ENCODE data around the gene GPX4. TPM values are rescaled to one million over a fixed set of nuclear protein-coding genes. Genes with fewer than 3 reads are reported as not detected.

The GPX4 gene
- total and polyA plus RNA-seq, 10 of the 15 experiments (the other 5 are each of a cell fraction or from before 2014, with no cell fraction given) = 33.3 to 749 (median 297) TPM

- SMC1A ChIA-PET (ENCODE audit: uncharacterized antibody, unreplicated experiment) = no interaction called here
- WGBS (ENCODE audit: insufficient coverage, insufficient replicate concordance, low lambda C conversion rate, missing lambda C conversion rate) = 90% methylated on average over 12 of the region's 18 CpGs
- peaks cover 38% of the 10 kb centered on the region for H3K79me2 ChIP-seq (ENCODE audit: control insufficient read depth, insufficient read depth, low read length)
- RAD21 ChIA-PET (ENCODE audit: unreplicated experiment) = interaction anchor here (1.3 kb wide), 3 partner anchors 15 to 64 kb away, joined by 3 to 7 read pairs (median 5); no protein-coding TSS in a partner anchor
- CTCF ChIA-PET = no interaction called here
- no peaks in the 10 kb centered on the region for H3K27me3 ChIP-seq (replicated peaks in 1 of 2; ENCODE audit: control insufficient read depth in 2 of 2, insufficient read depth in 2 of 2, low read length in 1 of 2)
- DNase-seq (ENCODE audit: low read depth, low spot score) = no peak
- POLR2A ChIA-PET = interaction anchor here (0.6 to 1.7 kb wide), 2 partner anchors 45 to 111 kb away, joined by 4 read pairs; partner anchors contain the start of gene SBNO2
- no peak for ATAC-seq
- TF ChIP-seq STAT3 (IDR thresholded peaks at IDR 0.05; ENCODE audit: low read depth, low read length) (no peak), EZH2 (IDR thresholded peaks at IDR 0.05; ENCODE audit: borderline replicate concordance, control insufficient read depth, low read depth, low read length) (no peak), SREBF2 (IDR thresholded peaks at IDR 0.05; ENCODE audit: low read length) (no peak), ZZZ3 (IDR thresholded peaks at IDR 0.05; ENCODE audit: control insufficient read depth, insufficient read length, low read depth) (no peak), PAX8 (IDR thresholded peaks at IDR 0.05) (no peak)
- peaks cover 3 to 21% of the 10 kb centered on the region in 2 experiments; a peak in 3 of 4 replicates for H3K36me3 ChIP-seq (ENCODE audit: control insufficient read depth in 2 of 2, insufficient read depth in 2 of 2, low read length in 1 of 2)
- H2AFZ ChIP-seq (ENCODE audit: control insufficient read depth, low read depth, low read length) = no peak overlapping the region
- H3K4me2 ChIP-seq (ENCODE audit: control insufficient read depth, insufficient read depth) = no peak overlapping the region
- H3K27ac ChIP-seq (ENCODE audit: control insufficient read depth, insufficient read depth) = no peak overlapping the region
- peaks cover 27% of the 10 kb centered on the region for H3K4me1 ChIP-seq (ENCODE audit: control insufficient read depth, insufficient read depth, low read length)
- H3K9ac ChIP-seq (ENCODE audit: control insufficient read depth, insufficient read depth, low read length) = no peak overlapping the region
- H3K9me3 ChIP-seq (replicated peaks; ENCODE audit: control insufficient read depth, insufficient read depth, low read length) = no peaks in the 10 kb centered on the region
- no TSS peak for BruUV-seq (replicated peaks)
- intact Hi-C loops (cut with micrococcal nuclease; ENCODE audit: unreplicated experiment) (no loop called here), in situ Hi-C loops (cut with MboI) (no loop called here)
- no peak overlapping the region for H3K4me3 ChIP-seq
- no peak for FAIRE-seq
- no peaks in the 10 kb centered on the region; the same call in 1 of the 2 replicates for H4K20me1 ChIP-seq (ENCODE audit: control insufficient read depth, insufficient read depth)
These were observed 25.7 kb downstream of the GPX4 start for GRCh38 chr19:1129535-1129934.
